Esophagus mucosa (tissue), 1 donor: ENCODE results near the gene EZH1. TPM values are rescaled to one million over a fixed set of nuclear protein-coding genes. Genes with fewer than 3 reads are reported as not detected.
"Not testable (repeated sequence)": the region's sequence is repeated elsewhere in the genome, so short reads cannot be mapped to it uniquely, and the experiment has no call there.

Experiments
- ATAC-seq: fragments of 200-7000 bp; cut with Tn5 transposase; one replicate; pipeline ENCODE4 v1.9.1; 2020
- total RNA-seq: library from RNA; stranded (reverse); gene quantifications from one replicate; pipeline ENCODE4 v1.2.4, GENCODE V29; 2023
- donor health status: DM: yes; HTN: yes; CAD: no.

The EZH1 gene
- total RNA-seq, 1 donor from 2014 or later, result 14.4 TPM

DNA sequence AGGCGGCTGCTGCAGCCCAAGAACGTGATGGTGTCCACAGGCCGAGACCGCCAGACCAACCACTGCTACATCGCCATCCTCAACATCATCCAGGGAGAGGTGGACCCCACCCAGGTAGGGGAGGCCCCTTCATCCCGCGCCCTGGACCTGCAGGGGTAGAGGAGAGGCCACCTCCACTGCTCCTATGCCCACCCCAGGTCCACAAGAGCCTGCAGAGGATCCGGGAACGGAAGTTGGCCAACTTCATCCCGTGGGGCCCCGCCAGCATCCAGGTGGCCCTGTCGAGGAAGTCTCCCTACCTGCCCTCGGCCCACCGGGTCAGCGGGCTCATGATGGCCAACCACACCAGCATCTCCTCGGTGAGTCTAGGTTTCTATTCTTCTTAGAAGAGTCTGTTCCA lies 78.7 kb downstream of the EZH1 start:
- ATAC-seq, result not testable (repeated sequence)

DNA sequence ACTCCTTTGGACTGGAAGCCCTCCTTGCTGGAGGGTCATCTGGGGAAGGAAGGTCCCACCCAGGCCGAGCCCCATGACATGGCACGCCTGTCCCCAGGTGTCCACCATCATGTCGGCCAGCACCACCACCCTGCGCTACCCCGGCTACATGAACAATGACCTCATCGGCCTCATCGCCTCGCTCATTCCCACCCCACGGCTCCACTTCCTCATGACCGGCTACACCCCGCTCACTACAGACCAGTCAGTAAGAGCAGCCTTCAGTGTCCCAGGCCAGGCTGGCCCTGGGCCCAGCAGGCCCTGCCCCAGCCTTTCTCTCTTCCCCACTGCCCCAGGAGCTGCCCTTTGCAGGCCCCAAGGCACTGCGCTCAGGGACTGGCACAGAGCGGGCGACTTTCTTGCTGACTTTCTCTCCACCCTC lies 79.2 kb downstream of the EZH1 start:
- ATAC-seq, result peak; percentile 2

DNA sequence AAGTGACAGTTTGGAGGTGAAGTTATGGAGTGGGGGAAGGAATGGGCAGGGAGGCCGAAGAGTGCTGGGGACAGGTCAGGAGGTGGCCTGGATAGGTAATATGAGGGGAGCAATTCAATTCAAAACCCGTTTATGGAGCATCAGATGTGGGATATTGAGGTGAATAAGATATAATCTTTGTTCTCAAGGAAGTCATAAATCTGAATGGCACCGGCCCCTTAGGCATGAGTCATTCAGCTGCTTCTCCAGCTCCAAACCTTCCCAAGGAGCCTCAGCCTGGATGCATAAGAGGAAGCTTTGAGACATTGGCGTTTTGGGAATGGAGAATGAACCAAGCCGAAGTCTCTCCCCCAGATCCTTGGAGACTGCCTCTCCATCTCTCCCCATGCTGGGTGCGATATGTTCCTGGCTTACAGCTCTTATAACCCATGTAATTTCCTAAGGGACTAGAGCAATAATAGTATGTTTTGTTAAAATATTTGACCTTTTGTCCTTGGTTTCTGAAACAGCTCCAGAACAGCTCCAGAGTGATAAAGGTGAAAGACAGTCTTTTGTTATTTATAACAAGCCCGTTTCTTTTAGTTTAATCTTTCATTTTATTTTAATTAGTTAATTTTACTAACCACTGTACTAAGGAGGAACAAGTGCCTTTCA lies 84.0 kb downstream of the EZH1 start:
- peak; percentile 22 for ATAC-seq

DNA sequence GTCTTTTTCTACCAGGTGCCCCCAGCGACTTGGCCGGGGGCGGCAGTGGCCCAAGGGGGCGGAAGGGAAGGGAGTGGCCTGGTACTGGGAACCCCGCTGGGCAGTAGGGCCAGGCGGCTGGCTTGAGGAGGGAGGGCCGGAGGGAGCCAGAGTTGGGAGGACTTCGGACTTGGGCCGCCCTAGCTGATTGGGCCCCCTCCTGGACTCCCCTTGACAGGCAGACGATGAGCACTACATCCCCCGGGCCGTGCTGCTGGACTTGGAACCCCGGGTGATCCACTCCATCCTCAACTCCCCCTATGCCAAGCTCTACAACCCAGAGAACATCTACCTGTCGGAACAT lies 84.9 kb downstream of the EZH1 start:
- ATAC-seq, result peak; percentile 14

DNA sequence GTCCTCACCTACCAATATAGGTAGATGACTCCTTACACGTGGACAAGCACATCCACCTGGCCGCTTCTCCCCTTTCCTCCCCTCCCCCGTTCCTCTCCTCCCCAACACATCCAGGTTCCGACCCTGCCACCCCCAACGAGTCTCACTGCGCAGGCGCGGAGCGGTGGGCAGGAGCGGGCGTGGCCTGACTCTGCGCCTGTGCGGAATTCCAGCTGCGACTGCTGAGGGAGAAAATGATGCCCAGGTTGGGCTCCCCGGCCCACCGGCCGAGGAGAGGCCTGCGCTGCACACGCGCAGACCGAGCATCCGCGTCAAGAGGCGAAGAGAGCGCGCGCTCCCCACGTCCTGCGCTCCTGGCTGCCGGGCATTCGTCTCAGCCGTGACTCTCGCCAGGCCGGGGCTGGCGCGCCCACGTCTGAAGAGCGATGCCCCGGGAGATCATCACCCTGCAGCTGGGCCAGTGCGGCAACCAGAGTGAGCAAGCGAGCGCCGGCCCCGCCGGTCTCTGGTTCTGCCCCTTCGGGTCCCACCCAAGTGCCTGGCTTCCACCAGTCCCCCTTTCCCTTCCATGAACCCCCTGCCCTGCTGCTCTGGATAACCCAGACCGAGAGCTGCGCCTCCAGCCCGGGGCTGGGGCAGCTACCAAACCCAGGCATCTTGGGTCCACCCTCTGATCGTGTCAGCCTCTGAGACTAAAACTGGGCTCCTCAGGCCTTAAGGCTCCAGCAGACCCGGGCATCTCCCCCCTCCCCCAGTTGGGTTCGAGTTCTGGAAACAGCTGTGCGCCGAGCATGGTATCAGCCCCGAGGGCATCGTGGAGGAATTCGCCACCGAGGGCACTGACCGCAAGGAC lies 85.5 kb downstream of the EZH1 start, which contains the start of gene TUBG2:
Gene TUBG2, plus strand, starts transcription at position 206 of the 853 bp plus-strand sequence. Its CDS starts 220 bp downstream, at position 426.
- peak; percentile 57 for ATAC-seq

DNA sequence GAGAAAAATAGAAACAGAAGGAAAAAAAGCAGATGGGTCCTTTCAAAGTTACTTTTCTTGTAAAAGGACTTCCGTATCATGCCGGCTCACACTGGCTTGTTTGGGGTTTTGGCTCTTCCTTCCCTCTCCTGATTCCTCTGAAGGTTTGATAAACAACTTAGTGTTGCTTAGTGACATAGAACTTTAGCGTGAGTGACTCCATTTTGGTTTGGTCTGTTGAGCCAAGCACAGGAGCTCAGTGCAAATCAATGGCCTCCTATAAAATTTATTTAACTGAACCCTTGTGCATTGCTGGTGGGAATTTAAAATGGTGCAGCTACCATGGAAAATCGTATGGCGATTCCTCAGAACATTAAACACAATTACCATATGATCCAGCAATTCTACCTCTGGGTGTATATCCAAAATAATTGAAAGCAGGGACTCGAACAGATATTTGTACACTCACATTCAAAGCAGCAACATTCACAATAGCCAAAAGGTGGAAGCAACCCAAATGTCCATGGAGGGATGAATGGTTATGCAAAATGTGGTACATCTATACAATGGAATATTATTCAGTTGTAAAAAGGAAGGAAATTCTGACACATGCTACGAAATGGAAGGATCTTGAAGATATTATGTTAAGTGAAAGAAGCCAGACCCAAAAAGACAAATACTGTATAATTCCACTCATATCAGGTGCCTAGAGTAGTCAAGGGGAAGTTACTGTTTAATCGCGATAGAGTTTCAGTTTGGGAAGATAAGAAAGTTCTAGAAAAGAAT lies 86.8 kb downstream of the EZH1 start:
- ATAC-seq, result no peak

DNA sequence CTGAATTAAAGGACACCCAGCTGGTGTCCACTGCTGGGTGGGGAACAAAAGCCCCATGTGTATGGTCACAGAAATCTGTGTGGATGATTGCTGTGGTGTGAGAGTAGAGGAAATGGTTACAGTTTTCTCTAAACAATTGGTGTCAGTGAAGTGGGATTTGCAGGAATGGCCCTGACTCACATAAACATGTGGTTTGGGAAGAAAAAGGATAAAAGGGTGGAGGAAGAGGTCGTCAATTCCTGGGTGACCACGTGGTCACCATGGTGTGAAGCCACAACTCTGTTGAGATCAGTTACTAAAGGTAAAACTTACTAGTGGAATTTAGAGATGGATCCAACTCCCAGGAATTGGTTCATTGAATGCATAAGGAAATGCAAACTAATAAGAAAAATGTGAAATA lies 89.3 kb downstream of the EZH1 start:
- no peak for ATAC-seq

DNA sequence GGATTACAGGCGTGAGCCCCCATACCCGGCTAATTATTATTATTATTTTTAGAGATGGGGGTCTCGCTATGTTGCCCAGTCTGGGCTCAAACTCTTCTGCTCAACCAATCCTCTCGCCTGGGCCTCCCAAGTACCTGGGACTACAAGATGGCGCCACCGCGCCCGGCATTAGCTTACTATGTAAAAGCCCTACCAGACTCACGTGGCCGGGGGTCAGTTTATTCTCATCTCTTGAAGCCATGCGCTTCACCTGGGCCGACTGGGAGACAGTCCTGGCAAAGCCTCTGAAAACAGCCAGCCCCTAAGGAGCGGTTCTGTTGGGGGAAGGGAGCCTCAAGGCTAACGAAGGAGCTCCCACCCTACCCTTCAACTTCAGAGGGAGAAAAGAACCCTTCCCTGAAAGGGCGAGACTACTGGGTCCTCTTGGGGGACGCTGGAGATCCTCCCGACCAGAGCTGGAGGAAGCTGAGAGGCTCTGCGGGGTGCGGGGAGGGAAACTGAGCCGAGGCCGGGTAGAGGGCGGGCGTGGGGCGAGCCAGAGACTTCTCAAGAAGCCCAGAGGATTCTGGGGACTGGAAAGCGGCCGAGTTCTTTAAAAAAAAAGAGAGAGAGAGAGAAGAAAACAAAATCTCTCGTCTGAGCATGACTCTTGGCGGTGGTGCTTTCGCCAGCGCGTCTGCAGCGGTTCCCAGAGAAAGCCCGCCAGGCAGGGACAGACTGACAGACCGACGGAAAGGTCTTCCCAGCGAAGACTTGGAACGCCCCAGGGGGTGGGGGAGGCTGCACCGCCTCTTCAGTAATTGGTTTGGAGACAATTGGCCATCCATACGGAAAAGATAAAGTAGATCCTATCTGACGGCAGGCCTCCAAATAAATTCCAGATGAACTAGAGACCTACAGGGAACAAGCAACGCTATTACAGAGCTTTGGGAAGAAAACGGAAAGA lies 91.4 kb downstream of the EZH1 start:
- ATAC-seq, result no peak

DNA sequence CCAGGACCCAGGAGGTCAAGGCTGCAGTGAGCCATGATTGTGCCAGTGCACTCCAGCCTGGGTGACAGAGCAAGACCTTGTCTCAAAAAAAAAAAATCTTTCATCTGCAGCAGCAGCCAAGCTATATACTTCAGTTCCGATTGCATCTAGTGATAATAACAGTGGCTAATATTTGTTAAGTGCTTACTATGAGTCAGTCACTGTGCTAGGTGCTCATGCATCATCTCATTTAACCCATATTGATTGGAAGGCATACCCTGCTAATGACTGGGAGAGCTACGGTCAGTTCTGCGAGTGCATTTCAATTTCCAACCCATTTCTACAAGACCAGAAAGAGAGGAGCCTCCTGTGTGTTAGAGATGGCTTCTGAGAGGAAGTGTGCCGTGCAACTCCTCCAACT lies 93.4 kb downstream of the EZH1 start:
- no peak for ATAC-seq

Other genes starting within 250 kb of the EZH1 start
- 13.3 TPM for gene NAGLU, start 208.8 kb downstream of the EZH1 start, total RNA-seq
- 15.7 TPM for gene HSD17B1, start 192.1 kb downstream of the EZH1 start, total RNA-seq
- gene COASY, start 182.9 kb downstream of the EZH1 start, total RNA-seq, result 67.4 TPM
- gene MLX, start 177.9 kb downstream of the EZH1 start, total RNA-seq, result 33.8 TPM
- gene PSMC3IP, start 167.3 kb downstream of the EZH1 start, total RNA-seq, result 2.9 TPM
- 53.6 TPM for gene RETREG3, start 135.7 kb downstream of the EZH1 start, total RNA-seq
- 44.4 TPM for gene TUBG1, start 135.4 kb downstream of the EZH1 start, total RNA-seq
- 7.3 TPM for gene TUBG2, start 85.8 kb downstream of the EZH1 start, total RNA-seq
- gene PLEKHH3, start 68.0 kb downstream of the EZH1 start, total RNA-seq, result 49.6 TPM
- gene CCR10, start 63.2 kb downstream of the EZH1 start, total RNA-seq, result not detected
- gene CNTNAP1, start 62.5 kb downstream of the EZH1 start, total RNA-seq, result 1.3 TPM
- gene RAMP2, start 16.2 kb upstream of the EZH1 start, total RNA-seq, result 4.5 TPM
- 70.9 TPM for gene VPS25, start 28.4 kb upstream of the EZH1 start, total RNA-seq
- gene WNK4, start 35.6 kb upstream of the EZH1 start, total RNA-seq, result 0.40 TPM
- 104 TPM for gene COA3, start 53.7 kb upstream of the EZH1 start, total RNA-seq
- gene CNTD1, start 53.8 kb upstream of the EZH1 start, total RNA-seq, result not detected
- gene BECN1, start 79.2 kb upstream of the EZH1 start, total RNA-seq, result 77.2 TPM
- gene PSME3, start 88.4 kb upstream of the EZH1 start, total RNA-seq, result 96.6 TPM
- gene AOC2, start 99.5 kb upstream of the EZH1 start, total RNA-seq, result 0.44 TPM
- 5.7 TPM for gene AOC3, start 106.2 kb upstream of the EZH1 start, total RNA-seq
- not detected for gene G6PC1, start 155.8 kb upstream of the EZH1 start, total RNA-seq
- 17.8 TPM for gene AARSD1, start 219.4 kb upstream of the EZH1 start, total RNA-seq
- 0.28 TPM for gene PTGES3L, start 235.0 kb upstream of the EZH1 start, total RNA-seq
- 5.8 TPM for gene RUNDC1, start 235.5 kb upstream of the EZH1 start, total RNA-seq